Measurements from ENCODE around the gene PLSCR4.

PLSCR4 gene

DNA sequence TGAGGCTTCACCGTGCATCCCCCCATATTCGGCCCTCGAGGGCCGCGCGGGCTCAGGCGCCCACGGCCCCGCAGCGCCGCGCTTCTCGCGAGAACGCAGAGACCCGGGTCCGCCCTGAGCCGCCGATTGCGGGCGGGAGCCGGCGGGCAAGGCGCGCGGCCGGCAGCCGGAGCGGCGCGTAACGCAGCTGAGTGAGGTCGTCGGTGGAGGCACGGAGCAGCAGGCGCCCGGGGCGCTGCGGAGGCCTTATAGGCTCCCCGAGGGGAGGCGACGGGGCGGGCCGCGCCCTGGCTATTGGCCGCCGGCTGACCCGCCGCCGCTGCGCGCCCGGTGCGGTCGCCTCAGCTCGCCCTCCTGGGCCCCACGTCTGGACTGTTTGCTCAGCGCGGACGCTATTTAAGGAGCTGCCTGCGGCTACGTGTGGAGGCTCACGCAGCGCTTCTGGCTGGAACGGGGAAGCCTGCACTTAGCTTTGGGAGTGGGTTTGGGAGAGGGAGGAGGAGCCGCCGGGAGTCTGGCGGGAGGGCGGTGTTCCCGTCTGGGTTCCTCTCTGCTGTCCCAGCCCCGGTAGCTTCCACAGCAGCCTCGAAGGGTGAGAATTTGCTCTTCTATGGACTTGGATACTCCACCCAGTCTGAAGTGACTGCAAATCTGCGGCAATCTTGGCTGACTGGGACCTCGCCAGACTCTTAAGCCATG is 89.8 kb downstream of the PLSCR4 start, which contains the start of gene PLOD2:
Gene PLOD2, minus strand, starts transcription at position 221 of the 699 bp plus-strand sequence. Its CDS starts 195 bp downstream, at position 26.
- peak; percentile 43 for DNase-seq (ENCODE audit: low read depth)
- H3K4me3 ChIP-seq (ENCODE audit: low read length) = peak within 1 kb of the TSS; percentile 84
- TF ChIP-seq, protein P1, sequence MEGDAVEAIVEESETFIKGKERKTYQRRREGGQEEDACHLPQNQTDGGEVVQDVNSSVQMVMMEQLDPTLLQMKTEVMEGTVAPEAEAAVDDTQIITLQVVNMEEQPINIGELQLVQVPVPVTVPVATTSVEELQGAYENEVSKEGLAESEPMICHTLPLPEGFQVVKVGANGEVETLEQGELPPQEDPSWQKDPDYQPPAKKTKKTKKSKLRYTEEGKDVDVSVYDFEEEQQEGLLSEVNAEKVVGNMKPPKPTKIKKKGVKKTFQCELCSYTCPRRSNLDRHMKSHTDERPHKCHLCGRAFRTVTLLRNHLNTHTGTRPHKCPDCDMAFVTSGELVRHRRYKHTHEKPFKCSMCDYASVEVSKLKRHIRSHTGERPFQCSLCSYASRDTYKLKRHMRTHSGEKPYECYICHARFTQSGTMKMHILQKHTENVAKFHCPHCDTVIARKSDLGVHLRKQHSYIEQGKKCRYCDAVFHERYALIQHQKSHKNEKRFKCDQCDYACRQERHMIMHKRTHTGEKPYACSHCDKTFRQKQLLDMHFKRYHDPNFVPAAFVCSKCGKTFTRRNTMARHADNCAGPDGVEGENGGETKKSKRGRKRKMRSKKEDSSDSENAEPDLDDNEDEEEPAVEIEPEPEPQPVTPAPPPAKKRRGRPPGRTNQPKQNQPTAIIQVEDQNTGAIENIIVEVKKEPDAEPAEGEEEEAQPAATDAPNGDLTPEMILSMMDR (conservative IDR thresholded peaks at IDR 0.05; ENCODE audit: low read depth, low read length) = no peak

DNA sequence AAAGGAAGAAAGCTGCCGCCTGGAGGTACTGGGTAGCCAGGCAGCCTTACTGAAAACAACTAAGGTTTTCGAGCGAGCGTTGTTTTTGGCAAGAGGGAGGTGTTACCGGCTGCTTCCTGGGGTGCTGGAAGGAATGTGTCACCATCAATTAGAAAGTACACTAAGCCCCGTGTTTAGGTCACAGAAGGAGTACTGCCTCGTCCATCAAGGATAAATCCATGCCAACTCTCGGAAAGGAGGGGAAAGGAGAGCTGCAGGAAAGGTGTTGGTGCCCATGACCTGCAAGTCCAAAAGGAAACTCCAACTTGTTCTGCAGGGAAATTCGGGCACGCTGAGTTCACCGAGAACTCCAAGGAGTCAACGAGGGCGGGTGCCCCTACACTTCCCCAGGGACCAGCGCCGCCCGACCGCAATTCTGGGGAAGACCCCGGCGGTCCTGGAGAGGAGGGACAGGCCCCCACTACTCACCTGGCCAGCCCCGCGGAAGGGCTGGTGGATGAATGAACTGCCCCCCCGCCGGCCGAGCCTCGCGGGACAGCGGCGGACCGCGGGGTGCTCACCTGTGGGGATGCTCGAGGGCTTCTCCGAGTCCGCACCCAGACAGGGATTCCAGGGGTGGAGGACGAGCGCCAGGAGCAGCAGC is 90.5 kb downstream of the PLSCR4 start:
- DNase-seq (ENCODE audit: low read depth) = peak; percentile 59
- H3K4me3 ChIP-seq (ENCODE audit: low read length) = peak overlapping the region; percentile 84
- TF ChIP-seq, protein P1 (conservative IDR thresholded peaks at IDR 0.05; ENCODE audit: low read depth, low read length) = peak; percentile 74

DNA sequence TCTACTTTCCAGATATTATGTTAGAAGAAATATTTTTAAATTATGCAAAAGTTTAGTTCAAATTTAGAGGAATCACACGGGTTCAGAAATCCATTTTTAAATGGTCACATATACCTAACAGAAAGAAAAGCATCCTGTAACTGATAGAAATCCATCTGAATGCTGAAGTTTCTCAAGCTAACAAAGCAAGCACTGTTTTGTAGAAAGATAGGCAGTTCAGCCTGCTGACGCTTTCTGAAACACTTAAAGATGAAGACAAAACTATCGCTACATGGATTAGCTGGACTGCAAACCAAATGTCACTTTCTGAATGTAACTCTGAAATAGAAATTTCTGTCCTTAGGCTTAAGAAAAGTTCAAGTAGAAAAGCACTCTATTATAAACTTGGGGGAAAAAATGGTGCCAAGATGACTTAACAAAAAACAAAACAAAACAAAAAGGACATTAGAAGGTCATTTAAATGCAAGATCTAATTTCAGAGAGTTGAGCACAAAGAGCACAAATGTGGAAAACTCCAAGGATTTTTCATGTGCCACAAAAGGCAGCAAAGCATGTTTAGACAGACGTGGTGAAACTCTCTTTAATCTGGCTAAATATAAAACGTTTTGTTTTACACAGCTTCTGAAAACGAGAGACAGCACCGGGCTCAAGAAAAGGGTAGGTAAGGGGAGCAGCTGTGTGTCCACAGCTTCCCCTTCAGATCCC is 91.1 kb downstream of the PLSCR4 start:
- peak overlapping the region; percentile 84 for H3K4me3 ChIP-seq (ENCODE audit: low read length)
- DNase-seq (ENCODE audit: low read depth) = no peak
- TF ChIP-seq, protein P1 (conservative IDR thresholded peaks at IDR 0.05; ENCODE audit: low read depth, low read length) = no peak

DNA sequence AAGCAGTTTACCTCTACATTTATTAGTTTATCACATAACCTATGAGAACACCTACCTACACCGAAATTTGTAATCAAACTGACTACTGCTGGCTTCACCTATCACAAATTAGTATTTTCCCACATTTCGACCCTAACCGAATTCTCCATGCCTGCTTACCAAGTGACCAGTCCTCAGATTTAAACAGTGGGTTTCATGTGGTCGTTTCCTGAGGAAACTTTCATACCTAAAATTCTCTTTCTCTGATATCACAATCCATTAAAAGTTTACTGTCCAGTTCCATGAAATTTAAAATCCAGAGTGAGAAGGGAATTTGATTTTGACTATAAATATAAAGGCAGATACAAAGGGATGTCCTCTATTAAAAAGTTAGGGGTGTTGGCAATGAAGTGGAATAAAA is 91.9 kb downstream of the PLSCR4 start:
- H3K4me3 ChIP-seq (ENCODE audit: low read length) = peak overlapping the region; percentile 84
- no peak for DNase-seq (ENCODE audit: low read depth)
- TF ChIP-seq, protein P1 (conservative IDR thresholded peaks at IDR 0.05; ENCODE audit: low read depth, low read length) = no peak

DNA sequence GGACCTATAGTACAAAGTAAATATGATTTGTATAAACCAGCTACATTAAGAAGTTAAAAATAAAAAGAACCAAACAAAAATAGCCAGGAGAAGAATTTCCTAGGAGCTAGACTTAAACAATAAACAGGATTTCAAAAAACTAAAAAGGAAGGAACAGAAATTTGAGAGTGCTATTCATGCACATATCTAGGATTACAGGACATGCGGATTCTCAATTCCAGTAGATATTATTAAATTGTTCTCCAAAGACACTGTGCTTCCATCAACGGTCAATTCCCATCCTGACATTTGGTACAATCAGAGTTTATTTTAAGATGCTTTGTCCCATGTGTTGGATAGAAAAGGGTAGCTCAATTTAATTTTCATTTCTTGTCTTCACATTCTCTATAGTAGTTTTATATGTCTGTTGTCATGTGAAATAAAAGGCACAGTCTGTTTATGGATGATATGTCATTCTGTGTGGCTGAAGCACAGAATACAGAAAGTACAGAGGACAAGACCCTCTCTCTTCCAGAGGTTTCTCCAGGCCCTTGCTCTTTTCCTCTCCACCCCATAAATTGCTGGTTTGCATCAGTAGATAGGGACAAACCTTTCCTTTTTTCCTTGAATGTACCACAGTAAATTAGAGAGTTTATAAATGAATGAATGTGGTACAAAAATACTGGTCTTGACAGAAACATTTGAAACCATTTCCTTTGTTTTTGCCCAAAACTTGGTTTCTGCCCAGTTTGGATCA is 93.4 kb downstream of the PLSCR4 start:
- no peak for DNase-seq (ENCODE audit: low read depth)
- TF ChIP-seq, protein P1 (conservative IDR thresholded peaks at IDR 0.05; ENCODE audit: low read depth, low read length) = no peak
- H3K4me3 ChIP-seq (ENCODE audit: low read length) = no peak overlapping the region

DNA sequence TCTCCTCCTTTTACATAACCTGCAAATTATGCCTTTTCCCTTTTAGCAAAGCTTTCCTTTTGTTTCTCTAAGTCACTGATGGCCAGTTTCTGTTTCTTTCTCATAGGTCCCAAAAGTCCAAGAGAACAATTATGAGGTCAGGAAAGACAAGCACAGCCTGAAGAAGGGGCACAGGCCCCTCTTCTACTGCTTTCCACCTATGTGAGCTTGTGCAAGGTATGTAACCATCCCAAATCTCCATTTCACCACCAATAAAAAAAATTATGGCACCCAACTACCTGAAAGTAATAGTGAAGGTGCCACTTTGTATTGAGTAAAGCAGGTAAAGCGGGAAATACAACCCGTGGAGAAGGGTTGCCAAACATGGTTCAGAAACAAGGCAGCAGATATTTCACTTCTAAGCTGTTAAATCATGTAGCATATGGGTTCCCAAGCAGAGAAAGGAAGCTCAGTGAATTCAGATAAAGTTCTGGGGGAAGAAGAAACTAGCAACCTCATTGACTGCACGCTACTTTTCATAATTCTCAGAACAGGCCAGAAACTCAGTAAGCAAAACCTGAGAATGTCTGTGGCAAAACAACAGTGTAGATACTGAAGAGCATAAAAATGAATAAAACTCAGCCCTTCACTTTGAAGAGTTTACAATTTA is 94.1 kb downstream of the PLSCR4 start:
- TF ChIP-seq, protein P1 (conservative IDR thresholded peaks at IDR 0.05; ENCODE audit: low read depth, low read length) = no peak
- no peak overlapping the region for H3K4me3 ChIP-seq (ENCODE audit: low read length)
- DNase-seq (ENCODE audit: low read depth) = no peak
